GM19035 (cell line): Measurements from ENCODE around the gene FAM163B.

Experiments
- ATAC-seq: cut with Tn5 transposase; IDR thresholded peaks from one replicate; pipeline ENCODE4 v1.9.1; 2021; ENCODE audit not compliant: unreplicated experiment

FAM163B gene

GRCh38 chr9:133618726-133619125 lies 9.5 kb upstream of the FAM163B start:
- ATAC-seq = no peak

- no peak for ATAC-seq
These were observed 7.6 kb upstream of the FAM163B start for GRCh38 chr9:133616643-133617405.

- ATAC-seq = no peak
These were observed 6.5 kb upstream of the FAM163B start for GRCh38 chr9:133615606-133616188.

- ATAC-seq = no peak
These were observed 6.0 kb upstream of the FAM163B start for GRCh38 chr9:133615186-133615585.

- no peak for ATAC-seq
These were observed 5.5 kb upstream of the FAM163B start for GRCh38 chr9:133614678-133615077.

GRCh38 chr9:133614056-133614455 lies 4.9 kb upstream of the FAM163B start:
- no peak for ATAC-seq

GRCh38 chr9:133613432-133613831 lies 4.2 kb upstream of the FAM163B start:
- ATAC-seq = no peak

- ATAC-seq = no peak
These were observed 3.6 kb upstream of the FAM163B start for GRCh38 chr9:133612816-133613215.

- ATAC-seq = no peak
These were observed 2.9 kb upstream of the FAM163B start for GRCh38 chr9:133612051-133612450.

GRCh38 chr9:133610845-133611244 lies 1.7 kb upstream of the FAM163B start:
- no peak for ATAC-seq

GRCh38 chr9:133608889-133609288 lies 300 bp downstream of the FAM163B start:
- ATAC-seq = no peak

- ATAC-seq = no peak
These were observed 807 bp downstream of the FAM163B start for GRCh38 chr9:133608382-133608781.

GRCh38 chr9:133607976-133608375 lies 1.2 kb downstream of the FAM163B start:
- no peak for ATAC-seq

- no peak for ATAC-seq
These were observed 1.8 kb downstream of the FAM163B start for GRCh38 chr9:133607381-133607780.

- no peak for ATAC-seq
These were observed 2.5 kb downstream of the FAM163B start for GRCh38 chr9:133606708-133607025.

- ATAC-seq = no peak
These were observed 3.1 kb downstream of the FAM163B start for GRCh38 chr9:133605856-133606707.

GRCh38 chr9:133605446-133605845 lies 3.7 kb downstream of the FAM163B start:
- no peak for ATAC-seq

GRCh38 chr9:133604856-133605255 lies 4.3 kb downstream of the FAM163B start:
- ATAC-seq = no peak

- no peak for ATAC-seq
These were observed 5.0 kb downstream of the FAM163B start for GRCh38 chr9:133604214-133604613.

- ATAC-seq = no peak
These were observed 5.9 kb downstream of the FAM163B start for GRCh38 chr9:133603135-133603927.

GRCh38 chr9:133602277-133602676 lies 6.9 kb downstream of the FAM163B start:
- no peak for ATAC-seq
